Ishikawa (cell line): ENCODE measurements around the gene SNX11.

Experiments used
- CEBPB ChIP-seq: IDR thresholded peaks from 2 replicates; pipeline ENCODE4 v1.6.1; 2012
- CREB1 ChIP-seq: IDR thresholded peaks from 2 replicates; pipeline ENCODE4 v1.6.1; 2012; ENCODE audit warnings: low read depth
- EGR1 ChIP-seq: IDR thresholded peaks from 2 replicates; pipeline ENCODE4 v1.6.1; 2012
- EP300 ChIP-seq: IDR thresholded peaks from 2 replicates; pipeline ENCODE4 v1.6.1; 2012; ENCODE audit warnings: borderline replicate concordance
- FOXM1 ChIP-seq: IDR thresholded peaks from 2 replicates; pipeline ENCODE4 v1.6.1; 2012; ENCODE audit warnings: low read depth, borderline replicate concordance
- MAX ChIP-seq: IDR thresholded peaks from 2 replicates; pipeline ENCODE4 v1.6.1; 2012
- NFIC ChIP-seq: IDR thresholded peaks from 2 replicates; pipeline ENCODE4 v1.6.1; 2012
- RAD21 ChIP-seq: IDR thresholded peaks from 2 replicates; pipeline ENCODE4 v1.6.1; 2012; ENCODE audit warnings: low read depth
- REST ChIP-seq: IDR thresholded peaks from 2 replicates; pipeline ENCODE4 v1.6.1; 2012; ENCODE audit warnings: low read depth, mild to moderate bottlenecking
- TAF1 ChIP-seq: IDR thresholded peaks from 2 replicates; pipeline ENCODE4 v1.6.1; 2012; ENCODE audit warnings: low read depth, mild to moderate bottlenecking
- TCF12 ChIP-seq: IDR thresholded peaks from 2 replicates; pipeline ENCODE4 v1.6.1; 2012; ENCODE audit warnings: low read depth
- TEAD4 ChIP-seq: IDR thresholded peaks from 2 replicates; pipeline ENCODE4 v1.6.1; 2012
- USF1 ChIP-seq: IDR thresholded peaks from 2 replicates; pipeline ENCODE4 v1.6.1; 2012
- YY1 ChIP-seq: IDR thresholded peaks from 2 replicates; pipeline ENCODE4 v1.6.1; 2012; ENCODE audit warnings: low read depth
- ZBTB7A ChIP-seq: IDR thresholded peaks from 2 replicates; pipeline ENCODE4 v1.6.1; 2012; ENCODE audit warnings: low read depth

The SNX11 gene

GRCh38 chr17:48067245-48067644 lies 40.3 kb upstream of the SNX11 start:
- no peak for TF ChIP-seq FOXM1
- TF ChIP-seq USF1 = no peak
- TF ChIP-seq TCF12 = no peak
- TF ChIP-seq RAD21 = no peak
- no peak for TF ChIP-seq ZBTB7A
- TF ChIP-seq CREB1 = no peak
- no peak for TF ChIP-seq TEAD4
- no peak for TF ChIP-seq REST
- TF ChIP-seq EGR1 = no peak
- TF ChIP-seq EP300 = no peak
- TF ChIP-seq NFIC = no peak
- TF ChIP-seq CEBPB = no peak
- TF ChIP-seq TAF1 = no peak
- TF ChIP-seq YY1 = no peak
- TF ChIP-seq MAX = no peak

GRCh38 chr17:48068491-48068961 lies 39.0 kb upstream of the SNX11 start:
- TF ChIP-seq RAD21 (0 out of 2 replicates have a peak, but pooled peaks have one; percentile 5), TEAD4 (no peak), FOXM1 (no peak), TAF1 (no peak), TCF12 (no peak), USF1 (no peak), YY1 (no peak), REST (no peak), CEBPB (no peak)

GRCh38 chr17:48070195-48070594 lies 37.4 kb upstream of the SNX11 start:
- TF ChIP-seq EGR1 = no peak
- no peak for TF ChIP-seq USF1
- TF ChIP-seq NFIC = no peak

GRCh38 chr17:48071654-48072053 lies 35.9 kb upstream of the SNX11 start:
- TF ChIP-seq TEAD4 (no peak), NFIC (no peak), FOXM1 (no peak), MAX (no peak), YY1 (no peak), CREB1 (no peak), USF1 (no peak)

GRCh38 chr17:48074322-48075081 lies 33.1 kb upstream of the SNX11 start:
- TF ChIP-seq TEAD4 = peak; percentile 76
- TF ChIP-seq TCF12 = peak; percentile 28; the same call in 1 of the 2 replicates
- TF ChIP-seq NFIC = peak; percentile 69; the same call in 1 of the 2 replicates
- TF ChIP-seq EP300 = peak; percentile 72
- TF ChIP-seq ZBTB7A = peak; percentile 54; the same call in 1 of the 2 replicates
- no peak for TF ChIP-seq USF1
- peak; percentile 34; the same call in 1 of the 2 replicates for TF ChIP-seq MAX
- peak; percentile 75 for TF ChIP-seq RAD21
- TF ChIP-seq TAF1 = no peak
- TF ChIP-seq YY1 = no peak
